Measurements from ENCODE around the gene GAB1. TPM values are rescaled to one million over a fixed set of nuclear protein-coding genes. Genes with fewer than 3 reads are reported as not detected.
A peak's percentile ranks its signal among the peaks of the same experiment; 100 is the strongest.

GAB1 gene
- total and polyA plus RNA-seq, 4 donors, result 6.4 to 138 (median 22.6) TPM

DNA sequence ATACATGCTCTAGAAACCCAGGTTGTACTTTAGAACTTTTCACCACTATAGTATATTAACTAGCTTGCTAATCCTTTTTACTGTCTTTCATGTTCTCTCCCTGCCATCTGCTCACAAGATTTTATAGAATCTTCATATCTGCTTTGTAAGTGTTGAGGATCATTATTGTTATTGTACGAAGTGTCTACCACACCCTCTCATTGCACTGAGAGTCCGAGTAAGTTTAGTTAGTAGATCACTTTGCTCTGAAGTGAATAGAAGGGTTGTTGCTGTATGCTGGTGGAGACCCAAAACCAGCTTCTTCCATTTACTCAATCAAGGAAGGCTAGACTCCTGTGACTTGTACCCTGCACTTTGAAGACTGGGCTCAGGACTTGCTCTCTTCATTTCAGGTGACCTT lies 17.1 kb downstream of the GAB1 start:
- H3K27ac ChIP-seq (ENCODE audit: low read depth in 1 of 2, low read length in 1 of 2), result peak overlapping the region in 1 of 2 donors; percentile 68
- no peak overlapping the region for H3K4me3 ChIP-seq
- peaks cover 7 to 55% (median 36%) of the 10 kb centered on the region in 5 donors for H3K4me1 ChIP-seq (ENCODE audit: control insufficient read depth in 5 of 5, insufficient read depth in 5 of 5, low read length in 5 of 5)
- no peaks in the 10 kb centered on the region for H3K27me3 ChIP-seq (ENCODE audit: control insufficient read depth in 3 of 3, insufficient read depth in 3 of 3, low read length in 2 of 3)
- TF ChIP-seq, protein P1, sequence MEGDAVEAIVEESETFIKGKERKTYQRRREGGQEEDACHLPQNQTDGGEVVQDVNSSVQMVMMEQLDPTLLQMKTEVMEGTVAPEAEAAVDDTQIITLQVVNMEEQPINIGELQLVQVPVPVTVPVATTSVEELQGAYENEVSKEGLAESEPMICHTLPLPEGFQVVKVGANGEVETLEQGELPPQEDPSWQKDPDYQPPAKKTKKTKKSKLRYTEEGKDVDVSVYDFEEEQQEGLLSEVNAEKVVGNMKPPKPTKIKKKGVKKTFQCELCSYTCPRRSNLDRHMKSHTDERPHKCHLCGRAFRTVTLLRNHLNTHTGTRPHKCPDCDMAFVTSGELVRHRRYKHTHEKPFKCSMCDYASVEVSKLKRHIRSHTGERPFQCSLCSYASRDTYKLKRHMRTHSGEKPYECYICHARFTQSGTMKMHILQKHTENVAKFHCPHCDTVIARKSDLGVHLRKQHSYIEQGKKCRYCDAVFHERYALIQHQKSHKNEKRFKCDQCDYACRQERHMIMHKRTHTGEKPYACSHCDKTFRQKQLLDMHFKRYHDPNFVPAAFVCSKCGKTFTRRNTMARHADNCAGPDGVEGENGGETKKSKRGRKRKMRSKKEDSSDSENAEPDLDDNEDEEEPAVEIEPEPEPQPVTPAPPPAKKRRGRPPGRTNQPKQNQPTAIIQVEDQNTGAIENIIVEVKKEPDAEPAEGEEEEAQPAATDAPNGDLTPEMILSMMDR (IDR thresholded peaks at IDR 0.05; ENCODE audit: control extremely low read depth, extremely low read depth), result no peak
- ATAC-seq (ENCODE audit: insufficient read depth, low FRiP score), result no peak
- 66 to 82% methylated on average over 2 of the region's 2 CpGs for WGBS, 2 donors
- no peak for DNase-seq
- peaks cover 0 to 4% (median 0%) of the 10 kb centered on the region in 4 donors for H3K36me3 ChIP-seq (ENCODE audit: control insufficient read depth in 4 of 4, insufficient read depth in 4 of 4, low read length in 4 of 4)
- H3K9ac ChIP-seq (ENCODE audit: insufficient read depth in 1 of 2, low read length in 2 of 2), result no peak overlapping the region
- H3K9me3 ChIP-seq (ENCODE audit: control insufficient read depth in 4 of 4, insufficient read depth in 3 of 4, low read length in 3 of 4), result no peaks in the 10 kb centered on the region

DNA sequence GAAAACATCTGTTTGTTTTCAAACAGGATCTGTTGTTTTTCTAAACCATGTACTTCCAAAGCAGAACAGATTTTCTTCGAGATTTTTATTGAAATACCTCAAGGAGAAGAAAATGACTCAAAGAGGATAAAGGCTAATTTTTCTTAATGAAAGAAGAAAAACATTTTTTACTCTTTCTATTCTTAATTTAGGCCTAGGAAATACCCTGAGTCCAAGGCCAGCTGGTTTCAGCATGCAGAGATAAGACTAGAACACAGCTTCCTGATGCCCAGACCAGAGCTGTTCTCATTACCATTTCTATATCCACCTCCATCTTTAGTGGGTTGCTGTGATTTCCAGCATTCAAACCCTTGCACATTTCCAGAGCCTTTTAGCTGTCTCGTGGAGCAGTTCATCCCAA lies 18.3 kb downstream of the GAB1 start:
- peaks cover 7 to 67% (median 47%) of the 10 kb centered on the region in 5 donors for H3K4me1 ChIP-seq (ENCODE audit: control insufficient read depth in 5 of 5, insufficient read depth in 5 of 5, low read length in 5 of 5)
- H3K9me3 ChIP-seq (ENCODE audit: control insufficient read depth in 4 of 4, insufficient read depth in 3 of 4, low read length in 3 of 4), result no peaks in the 10 kb centered on the region
- H3K27ac ChIP-seq (ENCODE audit: low read depth in 1 of 2, low read length in 1 of 2), result peak overlapping the region; percentile 47 to 55
- WGBS, 2 donors, result 71 to 76% methylated on average over 2 of the region's 2 CpGs
- DNase-seq, result no peak
- TF ChIP-seq, protein P1 (IDR thresholded peaks at IDR 0.05; ENCODE audit: control extremely low read depth, extremely low read depth), result no peak
- no peak overlapping the region for H3K9ac ChIP-seq (ENCODE audit: insufficient read depth in 1 of 2, low read length in 2 of 2)
- no peaks in the 10 kb centered on the region for H3K27me3 ChIP-seq (ENCODE audit: control insufficient read depth in 3 of 3, insufficient read depth in 3 of 3, low read length in 2 of 3)
- no peak for ATAC-seq (ENCODE audit: insufficient read depth, low FRiP score)
- no peak overlapping the region for H3K4me3 ChIP-seq
- peaks cover 0 to 4% (median 0%) of the 10 kb centered on the region in 4 donors for H3K36me3 ChIP-seq (ENCODE audit: control insufficient read depth in 4 of 4, insufficient read depth in 4 of 4, low read length in 4 of 4)

DNA sequence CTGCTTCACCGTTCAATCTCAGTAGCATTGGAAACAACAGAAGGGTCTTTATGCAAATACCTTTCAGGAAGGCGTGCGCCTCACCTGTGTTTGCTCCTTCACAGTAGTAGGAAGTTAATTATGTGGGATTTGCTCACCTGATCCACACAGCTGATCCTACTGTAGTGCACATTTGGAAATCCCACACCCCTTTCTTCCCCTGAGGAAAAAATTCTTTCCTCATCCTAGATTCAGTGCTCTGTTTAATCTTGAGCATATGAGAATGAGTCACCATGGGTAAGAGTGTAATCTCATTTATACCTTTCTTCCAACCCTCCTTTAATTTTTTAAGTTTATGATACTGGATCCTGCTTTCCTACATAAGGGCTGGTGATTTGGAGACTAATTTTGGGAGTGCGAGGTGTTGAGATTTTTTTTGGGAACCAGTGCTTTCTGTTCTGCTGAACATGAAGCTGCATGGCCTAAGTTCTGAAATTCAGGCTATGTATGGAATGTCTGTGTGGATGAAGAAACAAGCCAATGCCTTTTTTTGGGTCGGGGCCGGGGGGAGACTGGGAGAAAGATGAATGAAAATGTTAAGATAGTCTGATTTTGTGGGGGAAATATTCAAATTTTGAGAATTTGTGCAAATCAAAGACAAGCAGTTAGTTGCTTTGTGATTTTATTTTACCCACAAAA lies 19.0 kb downstream of the GAB1 start:
- Histone ChIP-seq H3K36me3 (ENCODE audit: control insufficient read depth in 4 of 4, insufficient read depth in 4 of 4, low read length in 4 of 4) (peaks cover 0 to 4% (median 0%) of the 10 kb centered on the region in 4 donors), H3K27ac (ENCODE audit: low read depth in 1 of 2, low read length in 1 of 2) (peak overlapping the region; percentile 47 to 55), H3K27me3 (ENCODE audit: control insufficient read depth in 3 of 3, insufficient read depth in 3 of 3, low read length in 2 of 3) (no peaks in the 10 kb centered on the region), H3K9me3 (ENCODE audit: control insufficient read depth in 4 of 4, insufficient read depth in 3 of 4, low read length in 3 of 4) (no peaks in the 10 kb centered on the region), H3K4me1 (ENCODE audit: control insufficient read depth in 5 of 5, insufficient read depth in 5 of 5, low read length in 5 of 5) (peaks cover 7 to 74% (median 47%) of the 10 kb centered on the region in 5 donors), H3K9ac (ENCODE audit: insufficient read depth in 1 of 2, low read length in 2 of 2) (no peak overlapping the region), H3K4me3 (no peak overlapping the region)
- TF ChIP-seq, protein P1 (IDR thresholded peaks at IDR 0.05; ENCODE audit: control extremely low read depth, extremely low read depth), result no peak
- DNase-seq, result no peak
- ATAC-seq (ENCODE audit: insufficient read depth, low FRiP score), result peak; percentile 50
- 76 to 83% methylated on average over 6 of the region's 6 CpGs for WGBS, 2 donors

All from lung (tissue), 12 donors.